Gastroesophageal sphincter (tissue), 2 donors: ENCODE results near the gene APEX2.

ENCODE experiments used
- POLR2A ChIP-seq, 2 donors: fragments of 450-650 bp; IDR thresholded peaks; one replicate each; pipeline ENCODE4 v1.6.1; 2017; ENCODE audit warnings: antibody characterized with exemption in 2 of 2, mild to moderate bottlenecking in 2 of 2, moderate library complexity in 1 of 2
- POLR2AphosphoS5 ChIP-seq: sonication (generic); formaldehyde crosslinking; IDR thresholded peaks from one replicate; pipeline ENCODE4 v1.6.1; 2017; ENCODE audit warnings: antibody characterized with exemption

DNA sequence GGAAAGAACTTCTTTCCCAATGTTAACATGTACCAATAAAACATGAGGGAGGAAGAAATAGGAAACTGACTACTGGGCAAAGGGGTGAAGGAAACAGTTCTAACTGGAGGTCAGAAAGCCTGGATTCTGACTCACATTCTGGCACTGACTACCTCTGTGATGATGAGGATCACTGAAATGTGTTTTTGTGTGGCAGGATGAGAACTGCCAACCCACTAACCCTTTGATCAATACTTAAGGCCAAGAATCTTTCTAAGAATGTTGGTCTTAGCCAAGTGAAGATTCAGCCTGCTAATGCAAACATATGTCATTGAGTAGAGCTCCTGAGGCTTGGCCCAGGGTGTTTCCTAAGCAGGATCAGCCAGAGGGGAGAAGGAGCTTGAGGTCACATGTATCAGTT is 26.0 kb downstream of the APEX2 start:
- TF ChIP-seq POLR2A (IDR thresholded peaks at IDR 0.05) (no peak), POLR2AphosphoS5 (no peak)
